Panc1 (cell line): ENCODE measurements around the gene FAM24B. TPM values are rescaled to one million over a fixed set of nuclear protein-coding genes. Genes with fewer than 3 reads are reported as not detected.

Experiments used
- ATAC-seq: fragments of 200-7000 bp; cut with Tn5 transposase; 2 replicates; pipeline ENCODE4 v1.9.1; 2020; ENCODE audit warnings: mild to moderate bottlenecking, moderate library complexity
- BruUV-seq: library from RNA; stranded (reverse); fragments of 400-500 nt; replicated peaks from 2 replicates; lab custom pipeline; 2021; lab: Mats Ljungman, UMichigan
- CTCF ChIA-PET: fragments of 300-600 bp; sonication (Branson Sonifier 250); formaldehyde crosslinking; loops from one replicate; lab custom pipeline; 2022; ENCODE audit warnings: antibody characterized with exemption; lab: Charles Lee
- POLR2A ChIA-PET: fragments of 300-600 bp; sonication (Branson Sonifier 250); formaldehyde crosslinking; loops from one replicate; lab custom pipeline; 2022; ENCODE audit warnings: antibody characterized with exemption; lab: Charles Lee
- DNase-seq: peaks from one replicate; pipeline ENCODE4 v3.0.0-alpha.2; 2010; ENCODE audit warnings: low read depth, low spot score
- H3K27ac ChIP-seq: 2 replicates; pipeline ENCODE4 v1.5.1; 2011; ENCODE audit warnings: mild to moderate bottlenecking, low read length, inconsistent platforms
- H3K27me3 ChIP-seq: fragments of 200-500 bp; sonication (Bioruptor generic); 2 replicates; pipeline ENCODE4 v1.6.0; 2014; ENCODE audit warnings: low read length, inconsistent platforms; ENCODE audit not compliant: control insufficient read depth, insufficient read depth
- H3K36me3 ChIP-seq: fragments of 200-500 bp; sonication (Bioruptor generic); 2 replicates; pipeline ENCODE4 v1.5.1; 2014; ENCODE audit warnings: inconsistent platforms, mild to moderate bottlenecking, low read length, moderate library complexity; ENCODE audit not compliant: control insufficient read depth, insufficient read depth
- H3K4me1 ChIP-seq: 2 replicates; pipeline ENCODE4 v1.5.1; 2011; ENCODE audit warnings: inconsistent platforms, mild to moderate bottlenecking, low read length, moderate library complexity; ENCODE audit not compliant: control insufficient read depth, insufficient read depth
- H3K4me3 ChIP-seq, 2 experiments: 2 replicates each; pipeline ENCODE4 v1.5.1; 2011 to 2012; ENCODE audit warnings: low read depth in 2 of 2, low read length in 2 of 2, mild to moderate bottlenecking in 2 of 2, inconsistent platforms in 1 of 2, moderate library complexity in 1 of 2
- H3K9me3 ChIP-seq: fragments of 200-500 bp; sonication (Bioruptor generic); 2 replicates; pipeline ENCODE4 v1.5.1; 2014; ENCODE audit warnings: low read depth, mild to moderate bottlenecking, inconsistent platforms, low read length, moderate library complexity; ENCODE audit not compliant: control insufficient read depth, insufficient read depth
- POLR2AphosphoS5 ChIP-seq: IDR thresholded peaks from 2 replicates; pipeline ENCODE4 v1.6.1; 2012; ENCODE audit warnings: mild to moderate bottlenecking, low read depth, low read length, moderate library complexity
- SIN3A ChIP-seq: IDR thresholded peaks from 2 replicates; pipeline ENCODE4 v1.6.1; 2012; ENCODE audit warnings: low read depth, mild to moderate bottlenecking, low read length, moderate library complexity, borderline replicate concordance; ENCODE audit not compliant: insufficient read depth
- TCF7L2 ChIP-seq: IDR thresholded peaks from 2 replicates; pipeline ENCODE4 v1.6.1; 2011; ENCODE audit warnings: mild to moderate bottlenecking, low read depth, low read length, inconsistent platforms
- in situ Hi-C: cut with HindIII; loops from 2 replicates; pipeline ENCODE4 v1.10.0; 2016; ENCODE audit warnings: low sequenced_read_pairs, low pct_unique_long_range_greater_than_20kb
- intact Hi-C: fragments of 100-400 bp; cut with micrococcal nuclease; formaldehyde crosslinking; loops from one replicate; pipeline ENCODE4 v1.10.0; 2022; ENCODE audit not compliant: unreplicated experiment
- total RNA-seq: library from RNA; stranded (reverse); gene quantifications from one replicate; pipeline ENCODE4 v1.2.1, GENCODE V29; 2021; ENCODE audit not compliant: unreplicated experiment
- TF ChIP-seq, protein P1 (sequence below), 2 experiments: IDR thresholded peaks; 2 replicates each; pipeline ENCODE4 v1.6.1; 2011 to 2012; ENCODE audit warnings: low read depth in 2 of 2, control low read depth in 1 of 2, low read length in 1 of 2, mild to moderate bottlenecking in 1 of 2, moderate library complexity in 1 of 2; ENCODE audit not compliant: insufficient read depth in 1 of 2
- TF ChIP-seq, protein P2 (sequence below): fragments of 450-650 bp; IDR thresholded peaks from 2 replicates; pipeline ENCODE4 v1.5.1; 2017; ENCODE audit warnings: mild to moderate bottlenecking

FAM24B gene
- total RNA-seq, 1 experiment from 2014 or later, result 21.3 TPM

DNA sequence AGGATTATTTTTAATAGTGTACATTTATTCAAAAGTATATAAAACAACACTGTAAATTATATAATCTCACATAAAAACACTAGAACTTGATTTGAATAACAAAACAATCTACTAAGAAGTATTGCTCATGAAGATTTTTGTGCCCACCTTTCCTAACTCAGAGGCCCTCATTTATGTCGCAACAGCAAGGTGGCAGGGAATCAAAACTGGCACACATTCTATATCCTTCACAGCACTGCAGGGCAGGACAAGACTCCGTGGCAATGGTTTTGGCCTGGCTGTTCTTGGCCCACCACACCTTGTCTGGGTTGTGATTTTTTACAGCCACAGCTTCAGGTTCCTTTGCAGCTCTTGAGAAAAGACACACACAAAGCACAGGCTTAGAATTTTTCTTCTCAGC lies 30.3 kb downstream of the FAM24B start:
- TF ChIP-seq, protein P1, sequence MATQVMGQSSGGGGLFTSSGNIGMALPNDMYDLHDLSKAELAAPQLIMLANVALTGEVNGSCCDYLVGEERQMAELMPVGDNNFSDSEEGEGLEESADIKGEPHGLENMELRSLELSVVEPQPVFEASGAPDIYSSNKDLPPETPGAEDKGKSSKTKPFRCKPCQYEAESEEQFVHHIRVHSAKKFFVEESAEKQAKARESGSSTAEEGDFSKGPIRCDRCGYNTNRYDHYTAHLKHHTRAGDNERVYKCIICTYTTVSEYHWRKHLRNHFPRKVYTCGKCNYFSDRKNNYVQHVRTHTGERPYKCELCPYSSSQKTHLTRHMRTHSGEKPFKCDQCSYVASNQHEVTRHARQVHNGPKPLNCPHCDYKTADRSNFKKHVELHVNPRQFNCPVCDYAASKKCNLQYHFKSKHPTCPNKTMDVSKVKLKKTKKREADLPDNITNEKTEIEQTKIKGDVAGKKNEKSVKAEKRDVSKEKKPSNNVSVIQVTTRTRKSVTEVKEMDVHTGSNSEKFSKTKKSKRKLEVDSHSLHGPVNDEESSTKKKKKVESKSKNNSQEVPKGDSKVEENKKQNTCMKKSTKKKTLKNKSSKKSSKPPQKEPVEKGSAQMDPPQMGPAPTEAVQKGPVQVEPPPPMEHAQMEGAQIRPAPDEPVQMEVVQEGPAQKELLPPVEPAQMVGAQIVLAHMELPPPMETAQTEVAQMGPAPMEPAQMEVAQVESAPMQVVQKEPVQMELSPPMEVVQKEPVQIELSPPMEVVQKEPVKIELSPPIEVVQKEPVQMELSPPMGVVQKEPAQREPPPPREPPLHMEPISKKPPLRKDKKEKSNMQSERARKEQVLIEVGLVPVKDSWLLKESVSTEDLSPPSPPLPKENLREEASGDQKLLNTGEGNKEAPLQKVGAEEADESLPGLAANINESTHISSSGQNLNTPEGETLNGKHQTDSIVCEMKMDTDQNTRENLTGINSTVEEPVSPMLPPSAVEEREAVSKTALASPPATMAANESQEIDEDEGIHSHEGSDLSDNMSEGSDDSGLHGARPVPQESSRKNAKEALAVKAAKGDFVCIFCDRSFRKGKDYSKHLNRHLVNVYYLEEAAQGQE (IDR thresholded peaks at IDR 0.05; ENCODE audit: insufficient read depth in 1 of 2, low read depth in 2 of 2, low read length in 1 of 2), result no peak
- TF ChIP-seq POLR2AphosphoS5 (no peak), TCF7L2 (no peak), SIN3A (no peak)
- TF ChIP-seq, protein P2, sequence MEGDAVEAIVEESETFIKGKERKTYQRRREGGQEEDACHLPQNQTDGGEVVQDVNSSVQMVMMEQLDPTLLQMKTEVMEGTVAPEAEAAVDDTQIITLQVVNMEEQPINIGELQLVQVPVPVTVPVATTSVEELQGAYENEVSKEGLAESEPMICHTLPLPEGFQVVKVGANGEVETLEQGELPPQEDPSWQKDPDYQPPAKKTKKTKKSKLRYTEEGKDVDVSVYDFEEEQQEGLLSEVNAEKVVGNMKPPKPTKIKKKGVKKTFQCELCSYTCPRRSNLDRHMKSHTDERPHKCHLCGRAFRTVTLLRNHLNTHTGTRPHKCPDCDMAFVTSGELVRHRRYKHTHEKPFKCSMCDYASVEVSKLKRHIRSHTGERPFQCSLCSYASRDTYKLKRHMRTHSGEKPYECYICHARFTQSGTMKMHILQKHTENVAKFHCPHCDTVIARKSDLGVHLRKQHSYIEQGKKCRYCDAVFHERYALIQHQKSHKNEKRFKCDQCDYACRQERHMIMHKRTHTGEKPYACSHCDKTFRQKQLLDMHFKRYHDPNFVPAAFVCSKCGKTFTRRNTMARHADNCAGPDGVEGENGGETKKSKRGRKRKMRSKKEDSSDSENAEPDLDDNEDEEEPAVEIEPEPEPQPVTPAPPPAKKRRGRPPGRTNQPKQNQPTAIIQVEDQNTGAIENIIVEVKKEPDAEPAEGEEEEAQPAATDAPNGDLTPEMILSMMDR, result no peak
- ATAC-seq (no peak), DNase-seq (no peak)
- in situ Hi-C loops, result no loop called here
- peaks cover 26% of the 10 kb centered on the region for H3K4me1 ChIP-seq
- intact Hi-C loops, result no loop called here
- no peak overlapping the region for H3K4me3 ChIP-seq
- H3K27me3 ChIP-seq, result no peaks in the 10 kb centered on the region
- H3K36me3 ChIP-seq, result peaks cover 6% of the 10 kb centered on the region; the same call in 1 of the 2 replicates
- ChIA-PET POLR2A (no interaction called here), CTCF (no interaction called here)
- no peak overlapping the region for H3K27ac ChIP-seq
- no TSS peak for BruUV-seq
- H3K9me3 ChIP-seq, result no peaks in the 10 kb centered on the region

DNA sequence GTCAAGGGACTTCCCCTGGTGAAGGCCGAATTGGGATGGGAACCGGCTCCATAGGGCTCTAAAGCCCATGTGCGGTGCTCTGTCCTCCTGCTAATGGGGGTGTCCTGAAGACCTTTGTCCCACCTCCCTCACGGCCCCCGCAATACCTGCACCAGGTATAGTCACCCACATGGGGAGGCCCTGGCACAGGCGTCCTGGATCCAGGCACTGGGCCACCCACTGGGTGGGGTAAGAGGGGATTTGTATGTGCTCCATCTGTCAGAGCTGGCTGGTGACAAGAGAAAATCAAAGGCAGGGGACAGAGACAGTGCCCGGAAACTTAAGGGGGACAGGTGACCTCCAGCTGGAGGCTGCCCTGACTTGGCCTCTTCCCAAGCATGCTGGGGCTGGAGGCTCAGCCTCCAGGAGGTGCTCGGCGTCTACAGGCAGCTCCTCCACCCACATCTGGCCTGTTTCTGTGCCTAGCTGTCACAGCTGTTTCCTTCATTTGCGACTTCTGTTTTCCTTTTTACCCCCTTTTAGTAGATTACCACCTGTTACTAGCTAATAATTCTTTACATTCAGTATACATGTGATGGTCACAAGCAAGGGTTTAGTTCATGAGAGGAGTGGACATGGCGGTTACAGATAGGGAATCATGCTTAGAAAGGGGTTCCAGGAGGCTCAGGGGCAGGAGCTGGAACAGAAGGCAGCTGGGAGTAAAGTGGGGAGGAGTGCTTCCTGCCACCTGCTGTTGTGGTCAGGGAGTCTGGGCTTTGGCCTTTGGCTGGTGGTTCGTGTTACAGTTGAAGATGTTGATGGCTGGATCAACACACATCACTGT lies 31.4 kb downstream of the FAM24B start:
- TF ChIP-seq SIN3A (no peak), POLR2AphosphoS5 (no peak), TCF7L2 (no peak)
- TF ChIP-seq, protein P2, result no peak
- TF ChIP-seq, protein P1 (IDR thresholded peaks at IDR 0.05; ENCODE audit: insufficient read depth in 1 of 2, low read depth in 2 of 2, low read length in 1 of 2), result no peak
- Histone ChIP-seq H3K9me3 (peaks cover 4% of the 10 kb centered on the region; the same call in 1 of the 2 replicates), H3K4me3 (no peak overlapping the region), H3K4me1 (peaks cover 21% of the 10 kb centered on the region), H3K36me3 (peaks cover 6% of the 10 kb centered on the region; the same call in 1 of the 2 replicates), H3K27me3 (no peaks in the 10 kb centered on the region), H3K27ac (no peak overlapping the region)
- in situ Hi-C loops, result no loop called here
- ATAC-seq, result no peak
- POLR2A ChIA-PET, result no interaction called here
- BruUV-seq, result no TSS peak
- intact Hi-C loops, result no loop called here
- CTCF ChIA-PET, result no interaction called here
- DNase-seq, result no peak
